ENCODE results near the gene DMRTC2.

DMRTC2 gene

GRCh38 chr19:41898235-41898634 lies 53.4 kb downstream of the DMRTC2 start:
- no peak overlapping the region for H3K27ac ChIP-seq
- TF ChIP-seq ZFX (IDR thresholded peaks at IDR 0.05) (no peak), CTCF (conservative IDR thresholded peaks at IDR 0.05) (no peak)

All from C4-2B (cell line).